Activated naive CD4-positive, alpha-beta T cell treated with Interleukin-2 at 50 U/mL for 16 hours (primary cell): ENCODE data around the gene MOK.
"Not testable (repeated sequence)": the region's sequence is repeated elsewhere in the genome, so short reads cannot be mapped to it uniquely, and the experiment has no call there.

Experiments used
- DNase-seq: peaks from one replicate; pipeline ENCODE4 v3.0.0-alpha.2; 2020

The MOK gene

GRCh38 chr14:102304611-102305506 is at the start of gene MOK:
Gene MOK, minus strand, starts transcription at chr14:102305164. Its CDS starts 196 bp downstream, at chr14:102304968.
- peak; percentile 97 for DNase-seq

GRCh38 chr14:102353126-102353619 is 48.2 kb upstream of the MOK start:
- no peak for DNase-seq

GRCh38 chr14:102352213-102352612 is 47.2 kb upstream of the MOK start:
- DNase-seq, result no peak

- DNase-seq, result not testable (repeated sequence)
Measured at GRCh38 chr14:102351593-102351992, 46.6 kb upstream of the MOK start.

GRCh38 chr14:102351023-102351422 is 46.1 kb upstream of the MOK start:
- DNase-seq, result no peak

- DNase-seq, result no peak
Measured at GRCh38 chr14:102348376-102348775, 43.4 kb upstream of the MOK start.

GRCh38 chr14:102346645-102347044 is 41.7 kb upstream of the MOK start:
- no peak for DNase-seq

- no peak for DNase-seq
Measured at GRCh38 chr14:102345232-102345631, 40.3 kb upstream of the MOK start.

GRCh38 chr14:102344485-102344884 is 39.5 kb upstream of the MOK start:
- DNase-seq, result no peak

- DNase-seq, result no peak
Measured at GRCh38 chr14:102344084-102344483, 39.1 kb upstream of the MOK start.

- no peak for DNase-seq
Measured at GRCh38 chr14:102342238-102342637, 37.3 kb upstream of the MOK start.

- DNase-seq, result no peak
Measured at GRCh38 chr14:102341566-102341965, 36.6 kb upstream of the MOK start.

- DNase-seq, result no peak
Measured at GRCh38 chr14:102338724-102339123, 33.8 kb upstream of the MOK start.

- no peak for DNase-seq
Measured at GRCh38 chr14:102335163-102335562, 30.2 kb upstream of the MOK start.

GRCh38 chr14:102333795-102334705 is 29.1 kb upstream of the MOK start:
- DNase-seq, result no peak

GRCh38 chr14:102333390-102333789 is 28.4 kb upstream of the MOK start:
- no peak for DNase-seq

GRCh38 chr14:102330806-102331205 is 25.8 kb upstream of the MOK start:
- DNase-seq, result no peak

- DNase-seq, result not testable (repeated sequence)
Measured at GRCh38 chr14:102329381-102329780, 24.4 kb upstream of the MOK start.

GRCh38 chr14:102326583-102326982 is 21.6 kb upstream of the MOK start:
- DNase-seq, result no peak

GRCh38 chr14:102325791-102326345 is 20.9 kb upstream of the MOK start:
- DNase-seq, result no peak

- peak; percentile 25 for DNase-seq
Measured at GRCh38 chr14:102323102-102323501, 18.1 kb upstream of the MOK start.

- no peak for DNase-seq
Measured at GRCh38 chr14:102321456-102322422, 16.8 kb upstream of the MOK start.
